Skeletal muscle tissue (tissue), 4 donors: ENCODE results near the gene GSC2. TPM values are rescaled to one million over a fixed set of nuclear protein-coding genes. Genes with fewer than 3 reads are reported as not detected.
A peak's percentile ranks its signal among the peaks of the same experiment; 100 is the strongest.

Experiments used
- H3K27ac ChIP-seq: one replicate; pipeline ENCODE4 v1.7.0; 2013; ENCODE audit warnings: mild to moderate bottlenecking, low read depth, low read length, inconsistent platforms
- H3K27me3 ChIP-seq, 3 donors: one replicate each; pipeline ENCODE4 v1.7.0; 2013; ENCODE audit warnings: low read length in 3 of 3; ENCODE audit not compliant: control insufficient read depth in 3 of 3, insufficient read depth in 3 of 3
- H3K36me3 ChIP-seq, 3 donors: one replicate each; pipeline ENCODE4 v1.7.0; 2013; ENCODE audit warnings: low read length in 3 of 3; ENCODE audit not compliant: control insufficient read depth in 3 of 3, insufficient read depth in 3 of 3
- H3K4me1 ChIP-seq, 3 donors: one replicate each; pipeline ENCODE4 v1.7.0; 2013; ENCODE audit warnings: low read length in 3 of 3, mild to moderate bottlenecking in 3 of 3; ENCODE audit not compliant: control insufficient read depth in 3 of 3, insufficient read depth in 3 of 3
- H3K4me3 ChIP-seq, 3 donors: one replicate each; pipeline ENCODE4 v1.7.0; 2013; ENCODE audit warnings: low read length in 3 of 3
- H3K9ac ChIP-seq, 3 donors: one replicate each; pipeline ENCODE4 v1.7.0; 2013; ENCODE audit warnings: low read length in 3 of 3, mild to moderate bottlenecking in 3 of 3, moderate library complexity in 2 of 3, low read depth in 1 of 3
- H3K9me3 ChIP-seq, 3 donors: one replicate each; pipeline ENCODE4 v1.7.0; 2013; ENCODE audit warnings: low read length in 3 of 3; ENCODE audit not compliant: control insufficient read depth in 3 of 3
- total RNA-seq: library from RNA; depleted of rRNA; stranded (reverse); fragments of >200 nt; gene quantifications from one replicate; pipeline ENCODE4 v1.2.3, GENCODE V29; 2014
- donor health status: Osteomylitis.

Gene GSC2
- total RNA-seq, 1 donor from 2014 or later = not detected

GRCh38 chr22:19111140-19111539, 39.0 kb downstream of the GSC2 start:
- Histone ChIP-seq H3K27me3 (no peaks in the 10 kb centered on the region), H3K9ac (no peak overlapping the region), H3K4me3 (no peak overlapping the region), H3K36me3 (no peaks in the 10 kb centered on the region), H3K4me1 (peaks cover 59 to 68% (median 64%) of the 10 kb centered on the region in 3 donors), H3K27ac (no peak overlapping the region), H3K9me3 (no peaks in the 10 kb centered on the region)

- Histone ChIP-seq H3K9ac (no peak overlapping the region), H3K9me3 (no peaks in the 10 kb centered on the region), H3K27me3 (no peaks in the 10 kb centered on the region), H3K36me3 (no peaks in the 10 kb centered on the region), H3K27ac (no peak overlapping the region), H3K4me1 (peaks cover 61 to 68% (median 65%) of the 10 kb centered on the region in 3 donors), H3K4me3 (no peak overlapping the region)
These were observed 39.4 kb downstream of the GSC2 start for GRCh38 chr22:19110646-19111045.

- Histone ChIP-seq H3K36me3 (no peaks in the 10 kb centered on the region), H3K9me3 (no peaks in the 10 kb centered on the region), H3K4me3 (peak overlapping the region in 2 of 3 donors; percentile 40 to 46), H3K27ac (peak overlapping the region; percentile 7), H3K27me3 (no peaks in the 10 kb centered on the region), H3K4me1 (peaks cover 63 to 68% (median 64%) of the 10 kb centered on the region in 3 donors), H3K9ac (peak overlapping the region; percentile 9 to 34 (median 13))
These were observed 40.0 kb downstream of the GSC2 start for GRCh38 chr22:19110064-19110458.

GRCh38 chr22:19109198-19110063, 40.7 kb downstream of the GSC2 start:
- Histone ChIP-seq H3K4me3 (peak overlapping the region in 2 of 3 donors; percentile 40 to 46), H3K4me1 (peaks cover 61 to 68% (median 63%) of the 10 kb centered on the region in 3 donors)

GRCh38 chr22:19108807-19109197, 41.3 kb downstream of the GSC2 start:
- Histone ChIP-seq H3K4me3 (no peak overlapping the region), H3K27ac (no peak overlapping the region), H3K9me3 (no peaks in the 10 kb centered on the region), H3K36me3 (no peaks in the 10 kb centered on the region), H3K4me1 (peaks cover 65 to 72% (median 67%) of the 10 kb centered on the region in 3 donors), H3K27me3 (no peaks in the 10 kb centered on the region), H3K9ac (no peak overlapping the region)

More at GRCh38 chr22:19109198-19110063, 40.7 kb downstream of the GSC2 start:
- Histone ChIP-seq H3K27me3 (no peaks in the 10 kb centered on the region), H3K27ac (peak overlapping the region; percentile 7), H3K36me3 (no peaks in the 10 kb centered on the region), H3K9ac (peak overlapping the region; percentile 9 to 34 (median 13)), H3K9me3 (no peaks in the 10 kb centered on the region)

- H3K36me3 ChIP-seq = no peaks in the 10 kb centered on the region
- H3K9me3 ChIP-seq = no peaks in the 10 kb centered on the region
- no peak overlapping the region for H3K27ac ChIP-seq
- H3K27me3 ChIP-seq = no peaks in the 10 kb centered on the region
- H3K4me3 ChIP-seq = no peak overlapping the region
- peaks cover 66 to 73% (median 67%) of the 10 kb centered on the region in 3 donors for H3K4me1 ChIP-seq
- peak overlapping the region in 1 of 3 donors; percentile 28 for H3K9ac ChIP-seq
These were observed 42.4 kb downstream of the GSC2 start for GRCh38 chr22:19107730-19108074.

- Histone ChIP-seq H3K27me3 (no peaks in the 10 kb centered on the region), H3K4me3 (peak overlapping the region in 1 of 3 donors; percentile 13), H3K36me3 (no peaks in the 10 kb centered on the region), H3K9me3 (no peaks in the 10 kb centered on the region), H3K9ac (peak overlapping the region in 1 of 3 donors; percentile 28), H3K27ac (no peak overlapping the region), H3K4me1 (peaks cover 66 to 73% (median 67%) of the 10 kb centered on the region in 3 donors)
These were observed 43.0 kb downstream of the GSC2 start for GRCh38 chr22:19106886-19107729.

- Histone ChIP-seq H3K9me3 (no peaks in the 10 kb centered on the region), H3K4me1 (peaks cover 62 to 68% (median 63%) of the 10 kb centered on the region in 3 donors), H3K27me3 (no peaks in the 10 kb centered on the region), H3K9ac (peak overlapping the region in 2 of 3 donors; percentile 43 to 54), H3K4me3 (no peak overlapping the region), H3K36me3 (no peaks in the 10 kb centered on the region), H3K27ac (no peak overlapping the region)
These were observed 44.0 kb downstream of the GSC2 start for GRCh38 chr22:19105867-19106802.

GRCh38 chr22:19105456-19105855, 44.6 kb downstream of the GSC2 start:
- no peaks in the 10 kb centered on the region for H3K36me3 ChIP-seq
- no peak overlapping the region for H3K27ac ChIP-seq
- H3K4me1 ChIP-seq = peaks cover 59 to 65% (median 61%) of the 10 kb centered on the region in 3 donors
- no peaks in the 10 kb centered on the region for H3K27me3 ChIP-seq
- peak overlapping the region in 1 of 3 donors; percentile 54 for H3K9ac ChIP-seq
- H3K4me3 ChIP-seq = no peak overlapping the region
- no peaks in the 10 kb centered on the region for H3K9me3 ChIP-seq
